ENCODE measurements around the gene WNK2.

DNA sequence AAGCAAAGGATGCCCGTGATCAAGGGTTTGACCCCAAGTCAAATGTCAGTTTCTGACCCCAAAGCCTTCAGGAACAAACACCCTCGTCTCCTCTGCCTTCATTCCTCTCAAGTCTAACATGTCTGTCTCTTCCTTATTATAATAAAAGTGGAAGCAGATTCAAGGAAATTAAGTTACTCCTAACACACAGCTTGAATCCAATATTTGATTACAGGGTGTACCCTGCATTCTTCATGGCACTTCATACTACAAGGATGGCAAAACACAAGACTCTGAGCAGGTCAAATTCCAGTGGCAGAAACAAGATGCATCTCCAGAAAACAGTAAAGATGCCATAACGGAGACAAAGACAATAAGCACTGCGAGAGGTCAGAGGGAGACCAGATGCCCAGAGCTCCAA, 148.4 kb downstream of the WNK2 start:
- TF ChIP-seq, protein P1, sequence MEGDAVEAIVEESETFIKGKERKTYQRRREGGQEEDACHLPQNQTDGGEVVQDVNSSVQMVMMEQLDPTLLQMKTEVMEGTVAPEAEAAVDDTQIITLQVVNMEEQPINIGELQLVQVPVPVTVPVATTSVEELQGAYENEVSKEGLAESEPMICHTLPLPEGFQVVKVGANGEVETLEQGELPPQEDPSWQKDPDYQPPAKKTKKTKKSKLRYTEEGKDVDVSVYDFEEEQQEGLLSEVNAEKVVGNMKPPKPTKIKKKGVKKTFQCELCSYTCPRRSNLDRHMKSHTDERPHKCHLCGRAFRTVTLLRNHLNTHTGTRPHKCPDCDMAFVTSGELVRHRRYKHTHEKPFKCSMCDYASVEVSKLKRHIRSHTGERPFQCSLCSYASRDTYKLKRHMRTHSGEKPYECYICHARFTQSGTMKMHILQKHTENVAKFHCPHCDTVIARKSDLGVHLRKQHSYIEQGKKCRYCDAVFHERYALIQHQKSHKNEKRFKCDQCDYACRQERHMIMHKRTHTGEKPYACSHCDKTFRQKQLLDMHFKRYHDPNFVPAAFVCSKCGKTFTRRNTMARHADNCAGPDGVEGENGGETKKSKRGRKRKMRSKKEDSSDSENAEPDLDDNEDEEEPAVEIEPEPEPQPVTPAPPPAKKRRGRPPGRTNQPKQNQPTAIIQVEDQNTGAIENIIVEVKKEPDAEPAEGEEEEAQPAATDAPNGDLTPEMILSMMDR (IDR thresholded peaks at IDR 0.05; ENCODE audit: extremely low read depth in 1 of 2, insufficient read depth in 1 of 2, low read depth in 1 of 2, low read length in 2 of 2) = no peak
- TF ChIP-seq JUN (IDR thresholded peaks at IDR 0.05; ENCODE audit: borderline replicate concordance, insufficient read depth, insufficient read length, low read depth) = no peak

Measured in endothelial cell of umbilical vein (primary cell).